HG03139 (cell line): ENCODE results near the gene MYOG.

Experiments
- ATAC-seq: cut with Tn5 transposase; IDR thresholded peaks from one replicate; pipeline ENCODE4 v1.9.1; 2021; ENCODE audit not compliant: unreplicated experiment

MYOG gene

GRCh38 chr1:203091199-203091477 is 5.3 kb upstream of the MYOG start:
- ATAC-seq = no peak

- no peak for ATAC-seq
Measured at GRCh38 chr1:203090421-203091198, 4.8 kb upstream of the MYOG start.

DNA sequence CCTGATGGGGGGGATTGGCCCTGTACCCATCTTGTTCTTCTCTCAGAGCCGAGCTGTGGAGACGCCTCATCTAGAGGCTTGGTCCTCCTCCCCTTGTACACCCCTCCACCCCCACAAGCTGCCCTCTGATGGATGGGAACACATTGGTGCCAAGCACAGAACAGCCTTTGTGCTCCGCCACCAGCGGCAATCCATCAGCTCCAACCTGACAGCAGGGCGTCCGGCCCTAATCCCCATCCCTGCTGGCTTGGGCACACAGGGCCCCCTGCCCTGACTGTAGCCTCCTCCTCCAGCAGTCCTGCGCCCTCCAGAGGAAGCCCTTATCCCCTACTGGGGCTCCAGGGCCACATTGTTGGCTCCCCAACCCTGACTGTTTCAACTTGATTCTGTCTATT is 3.8 kb upstream of the MYOG start:
- no peak for ATAC-seq

DNA sequence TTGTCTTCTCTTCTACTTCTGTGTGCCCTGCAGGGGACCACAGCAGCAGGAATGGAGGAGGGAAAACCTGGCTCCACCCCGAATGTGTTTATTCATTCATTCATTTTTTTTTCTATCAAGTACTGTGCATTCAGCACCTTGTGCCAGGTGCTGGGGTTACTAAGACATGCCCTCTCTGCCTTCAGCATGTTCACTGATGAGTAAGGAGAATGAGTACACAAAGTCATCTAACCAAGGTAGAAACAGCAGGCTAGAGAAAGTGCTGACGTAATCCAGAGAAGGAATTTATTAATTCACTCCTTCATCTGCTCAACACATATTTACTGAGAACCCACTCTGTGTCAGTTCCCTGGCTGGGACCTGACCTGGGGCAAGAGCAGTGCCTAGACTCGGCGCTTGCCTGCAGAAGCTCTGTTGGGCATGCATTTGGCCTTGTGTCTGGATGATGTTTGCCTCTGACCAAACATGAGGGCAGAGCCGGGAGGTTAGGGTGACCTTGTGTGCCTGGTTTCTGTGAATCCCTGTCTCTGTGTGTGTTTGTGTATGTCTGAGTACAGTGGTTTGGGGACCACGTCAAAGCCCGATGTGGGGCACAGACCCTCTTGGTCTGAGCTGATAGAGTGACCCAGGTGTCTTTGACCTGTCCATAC is 3.3 kb upstream of the MYOG start:
- no peak for ATAC-seq

- no peak for ATAC-seq
Measured at GRCh38 chr1:203088441-203088840, 2.6 kb upstream of the MYOG start.

DNA sequence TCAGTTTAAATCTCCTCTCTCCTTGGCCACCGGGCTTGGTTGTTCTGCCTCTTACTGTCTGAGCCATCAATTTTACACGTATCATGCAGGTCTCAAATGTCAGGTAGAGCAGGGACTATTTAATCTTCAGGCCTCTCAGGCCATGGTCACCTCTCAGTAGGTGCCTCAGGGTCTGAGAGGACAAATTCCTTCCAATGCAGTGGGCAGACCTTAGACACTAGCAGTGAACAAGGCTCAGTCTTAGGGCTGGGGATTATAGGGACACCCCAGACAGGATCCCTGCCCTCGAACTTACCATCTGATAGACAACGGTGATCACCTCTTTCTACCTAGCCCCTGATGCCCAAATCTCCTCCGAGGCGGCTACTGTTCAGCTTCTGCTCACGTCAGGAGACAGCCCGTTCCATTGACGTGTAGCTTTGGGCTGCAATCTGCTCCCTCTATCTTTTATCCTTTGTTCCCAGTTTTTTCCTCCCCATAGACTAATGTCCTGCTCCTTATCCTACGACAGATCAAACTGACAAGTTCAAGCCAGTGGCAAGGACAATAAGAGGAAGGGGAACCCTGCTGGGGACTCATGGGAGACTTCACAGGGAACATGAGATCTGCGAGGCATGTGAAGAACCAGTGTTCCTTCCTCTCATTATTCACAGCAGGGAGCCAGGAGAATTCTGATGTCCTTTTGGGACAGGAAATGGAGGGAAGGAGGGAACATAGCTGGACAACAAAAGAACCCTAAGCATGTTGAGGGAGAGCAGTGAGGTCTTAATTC is 1.4 kb upstream of the MYOG start:
- no peak for ATAC-seq

DNA sequence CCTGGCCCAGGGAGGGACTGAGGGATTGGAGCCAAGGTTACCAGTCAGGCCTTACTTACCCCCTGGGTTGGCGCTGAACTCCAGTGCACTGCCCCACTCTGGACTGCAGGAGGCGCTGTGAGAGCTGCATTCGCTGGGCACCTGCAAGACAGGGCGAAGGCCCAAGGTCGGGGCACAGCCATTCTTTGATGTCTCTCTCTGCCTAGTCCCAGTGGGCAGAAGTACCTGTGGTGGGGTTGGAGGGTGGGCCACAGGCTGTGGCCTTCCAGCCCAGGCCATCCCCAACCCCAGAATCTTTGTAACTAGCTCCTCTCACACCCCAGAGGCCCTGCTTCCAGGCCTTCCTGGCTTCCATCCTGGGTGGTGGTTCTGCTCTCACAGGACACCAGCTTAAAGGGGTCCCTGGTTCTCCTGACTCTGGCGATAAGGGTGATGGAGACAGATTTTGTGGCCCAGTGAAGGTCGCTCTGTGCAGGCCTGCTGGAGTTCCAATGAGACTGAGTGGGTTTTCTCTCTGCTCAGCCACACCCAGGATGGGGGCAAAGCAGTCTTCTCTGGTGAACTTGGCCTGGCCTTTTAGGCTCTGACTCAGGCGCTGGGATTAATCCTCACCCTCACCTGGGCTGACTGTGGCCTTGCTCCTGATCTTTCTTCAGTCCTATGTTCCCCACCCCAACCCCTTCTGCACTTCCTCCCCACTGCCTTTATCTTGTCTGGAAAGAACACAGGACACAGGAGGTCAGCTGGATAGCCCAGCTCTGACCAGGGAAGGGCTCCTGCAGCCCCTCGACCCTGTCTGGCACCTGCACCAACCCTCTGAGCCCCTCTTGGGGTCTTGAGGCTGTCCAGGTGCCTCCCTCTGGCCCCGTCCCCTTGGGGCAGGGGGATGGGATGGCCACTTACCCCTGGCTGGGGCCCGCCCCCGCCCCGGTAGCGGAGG is 954 bp downstream of the MYOG start:
- ATAC-seq = no peak

DNA sequence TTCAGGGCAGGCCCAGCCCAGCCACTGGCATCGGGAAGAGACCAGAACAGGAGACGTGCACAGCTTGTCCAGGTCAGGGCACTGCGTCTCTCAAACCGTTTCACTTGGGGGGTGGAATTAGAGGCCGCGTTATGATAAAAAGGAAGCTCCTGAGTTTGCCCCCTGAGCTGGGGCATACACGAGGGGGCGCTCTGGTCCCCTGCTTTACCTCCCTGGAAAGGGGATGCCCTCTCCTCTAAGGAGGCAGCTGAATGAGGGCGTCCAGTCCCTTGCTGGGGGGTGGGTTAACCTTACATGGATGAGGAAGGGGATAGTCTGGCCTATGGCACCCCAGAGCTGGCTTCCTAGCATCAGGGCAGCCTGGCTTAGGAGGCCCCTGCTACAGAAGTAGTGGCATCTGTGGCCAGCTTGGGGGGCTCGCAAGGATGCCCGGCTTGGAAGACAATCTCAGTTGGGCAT is 2.3 kb downstream of the MYOG start:
- no peak for ATAC-seq

GRCh38 chr1:203082571-203083462 is 3.0 kb downstream of the MYOG start:
- ATAC-seq = no peak

DNA sequence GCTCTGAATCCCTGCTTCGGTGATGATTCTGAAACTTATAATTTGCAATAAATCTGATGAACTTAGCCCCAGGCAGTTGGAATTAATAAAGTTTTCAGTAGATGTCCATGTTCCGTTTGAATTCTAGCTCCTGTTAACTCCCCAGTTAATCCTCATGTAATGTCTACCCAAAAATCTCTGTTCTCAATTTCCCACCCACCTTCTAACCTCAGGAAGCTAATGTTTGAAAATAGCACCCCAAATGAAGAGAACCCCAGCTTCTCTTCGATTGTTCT is 3.6 kb downstream of the MYOG start:
- ATAC-seq = no peak

DNA sequence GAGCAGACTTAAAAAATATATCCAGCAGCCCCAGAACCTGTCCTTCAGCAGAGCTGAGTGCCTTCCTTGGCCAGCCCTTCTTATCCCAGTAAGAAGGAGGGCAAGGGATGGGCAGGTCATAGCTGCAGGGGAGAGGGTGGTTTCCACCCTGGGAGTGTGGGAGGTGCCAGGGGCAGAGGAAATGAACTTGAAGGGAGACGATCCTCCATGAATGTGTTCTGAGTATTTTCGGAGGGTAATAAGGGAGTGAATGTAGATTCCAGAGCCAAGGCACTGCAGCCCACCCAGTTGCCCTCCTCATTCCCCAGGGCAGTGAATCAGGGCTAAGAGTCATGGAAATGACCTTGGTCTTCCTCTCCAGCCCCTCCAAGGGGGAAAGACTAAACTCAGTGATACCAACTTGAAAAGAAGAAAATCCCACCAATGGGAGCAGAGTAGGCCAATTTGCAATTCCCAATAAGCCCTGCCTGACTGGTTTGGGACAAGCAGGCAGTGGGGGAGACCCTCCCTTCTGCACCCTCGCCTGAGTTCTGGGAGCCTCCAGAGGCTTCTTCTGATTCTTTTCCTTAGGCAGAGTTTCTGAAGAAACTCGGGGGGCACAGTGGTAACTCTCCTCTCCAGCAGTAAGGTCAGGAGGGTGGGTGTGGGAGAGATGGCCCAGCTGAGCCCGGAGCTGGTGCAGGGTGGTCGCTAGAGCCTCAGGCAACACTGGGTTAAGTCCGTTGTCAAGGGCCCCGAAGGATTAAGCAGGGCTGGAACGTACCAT is 4.2 kb downstream of the MYOG start:
- no peak for ATAC-seq

DNA sequence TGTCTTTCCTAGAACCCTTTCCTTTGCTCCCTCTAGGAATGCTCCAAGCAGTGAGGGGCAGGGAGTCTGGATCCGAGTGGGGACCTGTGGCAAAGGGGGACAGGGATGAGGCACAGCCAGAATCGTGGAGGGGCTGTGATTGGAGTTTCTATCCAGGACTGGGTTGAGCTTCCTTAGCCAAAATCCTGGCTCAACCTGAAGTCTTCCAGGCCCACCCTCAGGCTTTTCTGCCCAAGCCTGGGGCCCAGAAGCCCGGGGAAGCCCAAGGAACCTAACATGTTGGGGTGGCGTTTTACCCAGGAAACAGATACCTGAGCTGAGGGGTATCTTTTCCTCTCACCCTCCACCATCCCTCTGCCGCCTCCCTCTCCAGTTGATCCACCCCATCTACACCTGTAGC is 5.4 kb downstream of the MYOG start:
- ATAC-seq = no peak

- no peak for ATAC-seq
Measured at GRCh38 chr1:203078478-203078877, 7.3 kb downstream of the MYOG start.

GRCh38 chr1:203077956-203078355 is 7.9 kb downstream of the MYOG start:
- ATAC-seq = no peak

- no peak for ATAC-seq
Measured at GRCh38 chr1:203077367-203077766, 8.4 kb downstream of the MYOG start.

GRCh38 chr1:203076031-203076511 is 9.7 kb downstream of the MYOG start:
- no peak for ATAC-seq

DNA sequence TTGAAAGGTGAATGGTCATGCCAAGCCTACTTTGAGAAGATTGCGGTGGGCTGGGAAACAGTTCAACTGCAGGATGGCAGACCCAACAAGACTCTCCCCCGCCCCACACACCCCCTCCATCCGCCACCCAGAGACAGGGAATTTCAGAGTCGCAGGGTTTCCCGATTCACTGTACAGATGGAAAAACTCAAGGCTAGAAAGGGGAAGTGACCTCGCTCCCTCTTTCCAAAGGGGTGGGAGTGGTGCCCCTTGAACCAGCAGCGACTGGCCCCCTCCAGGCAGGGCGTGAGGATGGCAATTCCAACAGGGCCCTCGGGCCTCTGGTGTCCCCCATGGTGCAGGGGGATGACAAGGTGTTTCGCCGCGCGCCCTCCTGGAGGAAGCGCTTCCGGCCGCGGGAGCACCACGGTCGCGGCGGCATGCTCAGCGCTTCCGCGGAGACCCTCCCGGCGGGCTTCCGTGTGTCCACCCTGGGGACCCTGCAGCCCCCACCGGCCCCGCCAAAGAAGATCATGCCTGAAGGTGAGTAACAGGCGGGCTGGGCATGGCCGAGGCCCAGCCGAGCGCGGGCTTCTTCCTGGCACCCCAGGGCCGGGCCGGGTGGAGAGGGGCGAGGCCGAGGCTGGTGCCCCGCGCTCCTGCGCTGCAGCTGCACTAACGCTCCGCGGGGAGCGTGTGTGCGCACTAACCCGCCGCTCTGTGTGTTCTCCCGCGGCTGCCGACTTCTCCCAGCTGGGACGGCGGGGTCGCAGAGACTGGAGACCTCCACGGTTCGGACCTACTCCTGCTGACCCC is 10.4 kb downstream of the MYOG start:
- no peak for ATAC-seq

DNA sequence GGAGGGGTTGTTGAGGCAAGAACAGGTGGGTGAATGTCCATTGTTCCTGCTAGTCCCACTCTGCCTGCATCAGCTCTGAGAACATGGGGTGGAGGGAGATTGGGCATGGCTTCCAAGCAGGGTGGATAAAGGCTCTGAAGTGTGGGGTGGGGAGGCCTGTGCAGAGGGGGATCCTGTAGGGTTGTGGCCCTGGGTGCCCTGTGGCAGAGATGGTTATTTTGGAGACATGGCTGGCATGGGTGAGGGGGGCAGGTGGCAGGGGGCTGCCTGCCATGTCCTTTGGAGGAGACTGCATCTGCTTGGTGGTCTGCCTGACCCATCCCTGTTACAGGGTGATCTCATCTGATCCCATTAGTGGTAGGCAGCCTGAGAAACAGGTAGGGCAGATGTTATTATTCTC is 11.2 kb downstream of the MYOG start:
- ATAC-seq = no peak

- ATAC-seq = no peak
Measured at GRCh38 chr1:203073469-203073868, 12.3 kb downstream of the MYOG start.
